Measurements from ENCODE around the gene F2.

F2 gene

DNA sequence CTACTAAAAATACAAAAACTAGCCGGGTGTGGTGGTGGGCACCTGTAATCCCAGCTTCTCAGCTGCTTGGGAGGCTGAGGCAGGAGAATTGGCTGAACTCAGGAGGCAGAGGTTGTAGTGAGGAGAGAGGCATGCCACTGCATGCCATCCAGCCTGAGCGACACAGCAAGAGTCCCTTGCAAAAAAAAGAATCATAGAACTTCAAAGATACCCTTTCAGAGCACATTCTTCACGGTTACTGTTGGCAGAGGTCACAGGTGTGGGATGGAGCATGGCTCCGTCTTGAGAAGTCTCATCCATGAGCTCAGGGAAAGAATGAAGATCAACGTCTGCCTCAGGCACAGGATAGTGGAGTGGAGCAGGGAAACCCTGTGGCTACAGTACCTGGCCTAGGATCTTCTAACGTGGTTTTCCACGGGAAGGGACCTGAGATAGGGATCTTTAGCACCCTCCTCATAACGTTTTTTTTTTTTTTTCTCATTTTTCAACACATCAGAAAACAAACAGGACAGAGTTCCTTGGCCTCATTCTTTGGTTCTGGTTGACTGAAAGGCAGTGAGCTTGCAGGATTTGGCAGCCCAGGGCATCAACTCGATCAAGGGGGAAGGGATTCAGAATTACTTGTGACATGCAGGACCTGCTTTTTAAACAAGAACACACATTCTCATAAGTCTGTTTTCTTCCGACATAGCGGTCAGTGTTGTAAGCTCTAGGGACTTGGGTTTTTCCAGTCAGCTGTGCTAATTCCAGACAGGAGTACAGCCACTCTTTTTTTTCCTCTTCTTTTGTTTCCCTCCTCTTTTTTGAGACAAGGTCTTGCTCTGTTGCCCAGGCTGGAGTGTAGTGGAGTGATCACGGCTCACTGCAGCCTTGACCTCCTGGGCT lies 22.8 kb downstream of the F2 start:
- no peak for DNase-seq (ENCODE audit: low read depth, low spot score)

GRCh38 chr11:46743043-46743442 lies 24.0 kb downstream of the F2 start:
- no peak for DNase-seq (ENCODE audit: low read depth, low spot score)

GRCh38 chr11:46743693-46744339 lies 24.8 kb downstream of the F2 start:
- no peak for DNase-seq (ENCODE audit: low read depth, low spot score)

DNA sequence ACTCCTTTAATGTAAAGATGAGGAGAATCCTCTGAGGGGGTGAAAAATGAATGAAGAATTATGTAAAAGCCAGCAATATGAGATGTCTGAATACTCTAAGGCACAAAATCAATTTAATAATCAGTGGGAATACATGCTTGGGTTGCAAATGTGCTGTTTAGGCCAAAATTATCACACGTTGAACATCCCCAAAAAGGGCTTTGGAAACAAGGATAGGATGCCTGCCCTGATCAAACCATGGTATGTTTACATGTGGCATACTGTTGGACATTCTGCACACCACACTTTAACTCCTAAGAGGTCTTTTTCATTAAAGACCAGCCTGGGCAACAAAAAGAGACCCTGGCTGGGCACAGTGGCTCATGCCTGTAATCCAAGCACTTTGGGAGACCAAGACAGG lies 26.3 kb downstream of the F2 start:
- no peak for DNase-seq (ENCODE audit: low read depth, low spot score)

GRCh38 chr11:46745995-46746394 lies 27.0 kb downstream of the F2 start:
- no peak for DNase-seq (ENCODE audit: low read depth, low spot score)

GRCh38 chr11:46747150-46747549 lies 28.1 kb downstream of the F2 start:
- DNase-seq (ENCODE audit: low read depth, low spot score), result no peak

GRCh38 chr11:46755962-46756361 lies 36.9 kb downstream of the F2 start:
- no peak for DNase-seq (ENCODE audit: low read depth, low spot score)

- DNase-seq (ENCODE audit: low read depth, low spot score), result no peak
These were observed 40.2 kb downstream of the F2 start for GRCh38 chr11:46759196-46759595.

DNA sequence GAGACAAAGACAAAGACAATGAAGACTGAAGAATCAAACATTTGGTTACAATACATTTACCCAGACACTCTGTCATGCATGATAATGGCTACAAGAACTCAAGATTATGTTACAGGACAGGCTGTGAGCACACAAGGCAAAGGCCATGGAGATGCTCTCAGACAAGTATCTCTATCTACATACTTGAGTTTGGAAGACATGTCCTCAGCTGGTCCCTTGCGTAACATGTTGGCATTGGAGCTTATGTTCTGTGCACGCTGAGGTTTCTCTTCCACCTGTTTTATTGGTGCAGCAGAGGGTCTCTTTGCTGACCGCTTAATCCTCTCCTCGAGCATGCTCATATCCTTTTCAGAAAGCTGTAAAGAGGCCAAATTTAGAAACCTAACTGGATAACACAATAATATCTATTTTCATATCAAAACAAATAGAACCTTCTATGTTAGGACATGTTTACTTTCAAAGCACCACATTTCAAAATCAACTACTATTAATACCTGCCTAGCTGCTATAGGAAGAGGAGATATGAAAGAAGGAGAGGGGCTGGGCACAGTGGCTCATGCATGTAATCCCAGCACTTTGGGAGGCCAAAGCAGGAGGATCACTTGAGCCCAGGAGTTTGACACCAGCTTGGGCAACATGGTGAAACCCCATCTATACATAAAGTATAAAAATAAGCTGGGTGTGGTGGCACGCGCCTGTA lies 41.6 kb downstream of the F2 start:
- no peak for DNase-seq (ENCODE audit: low read depth, low spot score)

DNA sequence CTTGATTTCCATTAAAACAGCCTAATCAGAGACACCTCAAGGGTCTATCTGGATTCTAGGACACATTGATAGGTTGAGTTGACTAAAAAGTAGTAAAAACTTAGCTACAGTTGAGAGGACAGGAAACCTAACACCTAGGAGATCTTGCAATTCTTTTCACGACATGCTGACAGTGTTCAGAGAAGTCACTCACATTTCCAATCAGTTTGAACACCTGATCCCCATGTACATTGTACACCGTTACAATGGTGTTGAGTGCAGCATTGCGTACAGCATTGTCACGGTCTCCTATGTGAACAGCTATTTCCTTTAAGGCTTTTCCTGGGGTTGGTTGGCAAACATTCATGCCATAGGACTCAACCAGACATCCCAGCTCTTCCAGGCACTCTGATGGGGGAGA lies 42.8 kb downstream of the F2 start:
- DNase-seq (ENCODE audit: low read depth, low spot score), result no peak

- no peak for DNase-seq (ENCODE audit: low read depth, low spot score)
These were observed 43.2 kb downstream of the F2 start for GRCh38 chr11:46762248-46762647.

- DNase-seq (ENCODE audit: low read depth, low spot score), result no peak
These were observed 47.6 kb downstream of the F2 start for GRCh38 chr11:46766656-46767055.

GRCh38 chr11:46769636-46770221 lies 50.7 kb downstream of the F2 start:
- no peak for DNase-seq (ENCODE audit: low read depth, low spot score)

- DNase-seq (ENCODE audit: low read depth, low spot score), result no peak
These were observed 57.9 kb downstream of the F2 start for GRCh38 chr11:46776878-46777277.

- no peak for DNase-seq (ENCODE audit: low read depth, low spot score)
These were observed 59.4 kb downstream of the F2 start for GRCh38 chr11:46778416-46778815.

Measured in activated CD4-positive, CD25-positive, alpha-beta regulatory T cell treated with anti-CD3 and anti-CD28 coated beads, Interleukin-2, amount 50 U/mL, for 16 hours (primary cell).